GM12878 (cell line): ENCODE results near the gene FLRT1.

ENCODE experiments used
- EZH2 ChIP-seq: IDR thresholded peaks from 2 replicates; pipeline ENCODE4 v1.6.1; 2012; ENCODE audit warnings: low read depth, mild to moderate bottlenecking, control low read depth, inconsistent platforms, low read length, borderline replicate concordance; ENCODE audit not compliant: control insufficient read depth
- HDGF ChIP-seq: fragments of 450-650 bp; IDR thresholded peaks from 2 replicates; pipeline ENCODE4 v1.6.1; 2016; ENCODE audit warnings: antibody characterized with exemption
- NFIC ChIP-seq: IDR thresholded peaks from 2 replicates; pipeline ENCODE4 v1.6.1; 2012; ENCODE audit warnings: low read depth, mild to moderate bottlenecking, inconsistent platforms, low read length, moderate library complexity
- PKNOX1 ChIP-seq: fragments of 450-650 bp; IDR thresholded peaks from 2 replicates; pipeline ENCODE4 v1.6.1; 2016; ENCODE audit warnings: mild to moderate bottlenecking
- RAD21 ChIP-seq: IDR thresholded peaks from 2 replicates; pipeline ENCODE4 v1.6.1; 2011; ENCODE audit warnings: mild to moderate bottlenecking, low read depth, low read length, moderate library complexity; ENCODE audit not compliant: insufficient read depth
- ZBTB11 ChIP-seq: fragments of 450-650 bp; formaldehyde crosslinking; IDR thresholded peaks from 2 replicates; pipeline ENCODE4 v1.5.0; 2022; ENCODE audit warnings: mild to moderate bottlenecking, missing genetic modification characterization

- TF ChIP-seq PKNOX1, result no peak
- no peak for TF ChIP-seq HDGF
- no peak for TF ChIP-seq ZBTB11 (CRISPR knock-in tag)
- TF ChIP-seq EZH2, result no peak
- TF ChIP-seq NFIC, result no peak
- no peak for TF ChIP-seq RAD21
Observed at GRCh38 chr11:63999349-64000025, 36.2 kb upstream of the FLRT1 start.
